T-helper 2 cell treated with Interferon-gamma antibody and Interleukin-4, amounts not matched to agents 100 ng/mL and 5 ng/mL, for 36 hours (primary cell): ENCODE results near the gene CNST. TPM values are rescaled to one million over a fixed set of nuclear protein-coding genes. Genes with fewer than 3 reads are reported as not detected.
"Not testable (repeated sequence)": the region's sequence is repeated elsewhere in the genome, so short reads cannot be mapped to it uniquely, and the experiment has no call there.

Experiments used
- intact Hi-C: fragments of 100-400 bp; cut with micrococcal nuclease; formaldehyde crosslinking; loops from one replicate; pipeline ENCODE4 v1.15.1; 2023
- total RNA-seq: library from RNA; stranded (reverse); gene quantifications from 2 replicates; pipeline ENCODE4 v1.2.3, GENCODE V29; 2022

Gene CNST
- total RNA-seq, 1 donor from 2014 or later = 27.2 TPM

- intact Hi-C loops = no loop called here
Observed at GRCh38 chr1:246554201-246554600, 12.1 kb upstream of the CNST start.

- intact Hi-C loops = no loop called here
Observed at GRCh38 chr1:246558041-246558440, 8.2 kb upstream of the CNST start.

- intact Hi-C loops = no loop called here
Observed at GRCh38 chr1:246559310-246559709, 6.9 kb upstream of the CNST start.

GRCh38 chr1:246560833-246561232 is 5.4 kb upstream of the CNST start:
- intact Hi-C loops = loop anchor here (10.0 kb wide), 2 partner anchors 164 to 1406 kb away; partner anchors contain the start of genes KIF26B and SCCPDH

- intact Hi-C loops = loop anchor here (5.0 to 10.0 kb wide), 4 partner anchors 160 to 1728 kb away; partner anchors contain the start of genes COX20, HNRNPU, KIF26B and SCCPDH
Observed at GRCh38 chr1:246564839-246565750, 1.2 kb upstream of the CNST start.

GRCh38 chr1:246565751-246566127 is 517 bp upstream of the CNST start:
- intact Hi-C loops = loop anchor here (1.0 to 10.0 kb wide), 10 partner anchors 29 to 1728 kb away; partner anchors contain the start of genes COX20, HNRNPU, KIF26B and SCCPDH

GRCh38 chr1:246566813-246567645 is 773 bp downstream of the CNST start:
- intact Hi-C loops = loop anchor here (1.0 to 10.0 kb wide), 10 partner anchors 28 to 1730 kb away; partner anchors contain the start of genes COX20, HNRNPU, KIF26B and SCCPDH

GRCh38 chr1:246567646-246568235 is 1.5 kb downstream of the CNST start:
- intact Hi-C loops = loop anchor here (2.0 to 10.0 kb wide), 6 partner anchors 27 to 1730 kb away; partner anchors contain the start of genes COX20, HNRNPU, KIF26B and SCCPDH

- intact Hi-C loops = loop anchor here (2.0 to 10.0 kb wide), 5 partner anchors 155 to 1732 kb away; partner anchors contain the start of genes COX20, HNRNPU, KIF26B and SCCPDH
Observed at GRCh38 chr1:246569248-246570238, 3.3 kb downstream of the CNST start.

GRCh38 chr1:246571309-246571708 is 5.1 kb downstream of the CNST start:
- intact Hi-C loops = not testable (repeated sequence)

- intact Hi-C loops = no loop called here
Observed at GRCh38 chr1:246571953-246572352, 5.7 kb downstream of the CNST start.

GRCh38 chr1:246572785-246573184 is 6.5 kb downstream of the CNST start:
- intact Hi-C loops = no loop called here

- intact Hi-C loops = no loop called here
Observed at GRCh38 chr1:246573491-246573890, 7.2 kb downstream of the CNST start.

- intact Hi-C loops = no loop called here
Observed at GRCh38 chr1:246576709-246577032, 10.4 kb downstream of the CNST start.

- intact Hi-C loops = no loop called here
Observed at GRCh38 chr1:246577082-246577719, 10.9 kb downstream of the CNST start.

GRCh38 chr1:246577720-246578106 is 11.5 kb downstream of the CNST start:
- intact Hi-C loops = no loop called here

- intact Hi-C loops = no loop called here
Observed at GRCh38 chr1:246579818-246580217, 13.6 kb downstream of the CNST start.

- intact Hi-C loops = no loop called here
Observed at GRCh38 chr1:246580497-246581370, 14.5 kb downstream of the CNST start.
